GM21737 (cell line): ENCODE measurements around the gene ZNF664.

Experiments used
- ATAC-seq: cut with Tn5 transposase; IDR thresholded peaks from one replicate; pipeline ENCODE4 v1.9.1; 2021; ENCODE audit warnings: mild to moderate bottlenecking, moderate library complexity; ENCODE audit not compliant: unreplicated experiment

ZNF664 gene

GRCh38 chr12:124027753-124028554 is 54.9 kb downstream of the ZNF664 start:
- no peak for ATAC-seq

- no peak for ATAC-seq
Measured at GRCh38 chr12:124028555-124028925, 55.5 kb downstream of the ZNF664 start.

GRCh38 chr12:124030008-124030407 is 57.0 kb downstream of the ZNF664 start:
- no peak for ATAC-seq

- no peak for ATAC-seq
Measured at GRCh38 chr12:124030510-124030909, 57.5 kb downstream of the ZNF664 start.

- no peak for ATAC-seq
Measured at GRCh38 chr12:124031058-124031457, 58.0 kb downstream of the ZNF664 start.

- no peak for ATAC-seq
Measured at GRCh38 chr12:124032265-124032886, 59.4 kb downstream of the ZNF664 start.

GRCh38 chr12:124033859-124034258 is 60.8 kb downstream of the ZNF664 start:
- ATAC-seq: no peak

- no peak for ATAC-seq
Measured at GRCh38 chr12:124034297-124034696, 61.3 kb downstream of the ZNF664 start.

GRCh38 chr12:124035163-124035562 is 62.1 kb downstream of the ZNF664 start:
- ATAC-seq: no peak

GRCh38 chr12:124036171-124036598 is 63.2 kb downstream of the ZNF664 start:
- ATAC-seq: no peak

GRCh38 chr12:124036657-124037109 is 63.7 kb downstream of the ZNF664 start:
- no peak for ATAC-seq

GRCh38 chr12:124037331-124037730 is 64.3 kb downstream of the ZNF664 start:
- ATAC-seq: no peak

GRCh38 chr12:124039276-124039675 is 66.3 kb downstream of the ZNF664 start:
- no peak for ATAC-seq

- ATAC-seq: no peak
Measured at GRCh38 chr12:124040291-124040690, 67.3 kb downstream of the ZNF664 start.

- no peak for ATAC-seq
Measured at GRCh38 chr12:124040737-124041136, 67.7 kb downstream of the ZNF664 start.

- ATAC-seq: no peak
Measured at GRCh38 chr12:124041907-124042306, 68.9 kb downstream of the ZNF664 start.

- no peak for ATAC-seq
Measured at GRCh38 chr12:124044021-124044420, 71.0 kb downstream of the ZNF664 start.

GRCh38 chr12:124044809-124045321 is 71.8 kb downstream of the ZNF664 start:
- ATAC-seq: no peak

- no peak for ATAC-seq
Measured at GRCh38 chr12:124045671-124046455, 72.8 kb downstream of the ZNF664 start.

- ATAC-seq: no peak
Measured at GRCh38 chr12:124046456-124046740, 73.4 kb downstream of the ZNF664 start.

GRCh38 chr12:124047045-124047566 is 74.1 kb downstream of the ZNF664 start:
- ATAC-seq: no peak
